Activated CD4-positive, alpha-beta T cell treated with anti-CD3 and anti-CD28 coated beads, Interleukin-2, amount 50 U/mL, for 48 hours (primary cell): ENCODE measurements around the gene ZBTB7C.

Experiments used
- DNase-seq, 2 experiments: peaks; one replicate each; pipeline ENCODE4 v3.0.0-alpha.2; 2020

The ZBTB7C gene

DNA sequence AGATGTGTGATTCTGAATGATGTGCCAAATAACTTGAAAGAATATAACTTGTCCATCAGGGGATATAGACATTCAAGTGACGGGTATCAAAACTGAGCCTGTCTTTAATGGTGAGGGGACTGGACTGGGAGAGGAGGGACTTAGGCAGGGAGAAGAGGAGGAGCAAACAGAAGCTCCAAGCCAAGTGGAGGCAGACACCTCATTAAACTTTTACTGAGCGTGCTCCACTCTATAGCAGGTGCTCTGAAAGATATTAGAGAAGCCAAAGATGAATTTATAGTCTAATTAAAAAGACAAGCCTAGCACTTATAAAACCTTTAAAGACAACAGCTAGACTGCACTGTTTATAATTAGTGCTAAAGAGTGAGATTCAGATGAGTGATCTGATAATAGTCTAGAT, 431.0 kb downstream of the ZBTB7C start:
- DNase-seq: no peak
